ENCODE results near the gene ZNF222. TPM values are rescaled to one million over a fixed set of nuclear protein-coding genes. Genes with fewer than 3 reads are reported as not detected.

Gene ZNF222
- total RNA-seq, 4 donors from 2014 or later: 0.56 to 1.6 (median 1.1) TPM

GRCh38 chr19:44042147-44042546, 17.0 kb downstream of the ZNF222 start:
- in situ Hi-C loops (cut with MboI; ENCODE audit: low sequenced_read_pairs in 4 of 4): no loop called here

GRCh38 chr19:44050740-44051649, 25.8 kb downstream of the ZNF222 start:
- TF ChIP-seq CTCF (IDR thresholded peaks at IDR 0.05 in 4 of 5, conservative IDR thresholded peaks at IDR 0.05 in 1 of 5): no peak
- TF ChIP-seq POLR2A (IDR thresholded peaks at IDR 0.05): no peak
- in situ Hi-C loops (cut with MboI; ENCODE audit: low sequenced_read_pairs in 4 of 4): loop anchor here in 1 of 4 donors (10.0 kb wide), 2 partner anchors 46 to 94 kb away; partner anchors contain the start of genes ZNF230 and ZNF234
- Histone ChIP-seq H3K27ac (peak overlapping the region; percentile 29 to 81 (median 72)), H3K4me1 (peaks cover 12 to 18% of the 10 kb centered on the region in 2 donors), H3K4me3 (peak overlapping the region; percentile 72 to 84 (median 81)), H3K27me3 (peaks cover 0 to 27% (median 5%) of the 10 kb centered on the region in 3 donors), H3K36me3 (peaks cover 5 to 21% of the 10 kb centered on the region in 2 donors), H3K9me3 (peaks cover 0 to 18% (median 3%) of the 10 kb centered on the region in 3 donors)
- no peak for DNase-seq
- intact Hi-C loops (cut with DNase I; ENCODE audit: low total_unique reads): loop anchor here (1.0 to 10.0 kb wide), 8 partner anchors 26 to 306 kb away; partner anchors contain the start of genes ZNF112, ZNF155, ZNF221 and ZNF222
- no peak for ATAC-seq

More at GRCh38 chr19:44042147-44042546, 17.0 kb downstream of the ZNF222 start:
- H3K9me3 ChIP-seq: peaks cover 0 to 4% (median 0%) of the 10 kb centered on the region in 3 donors
- TF ChIP-seq CTCF (IDR thresholded peaks at IDR 0.05 in 4 of 5, conservative IDR thresholded peaks at IDR 0.05 in 1 of 5) (no peak), POLR2A (IDR thresholded peaks at IDR 0.05) (no peak)
- no peak for DNase-seq
- H3K27me3 ChIP-seq: peaks cover 0 to 15% (median 0%) of the 10 kb centered on the region in 3 donors
- no peak overlapping the region for H3K27ac ChIP-seq
- intact Hi-C loops (cut with DNase I; ENCODE audit: low total_unique reads): no loop called here
- H3K4me3 ChIP-seq: no peak overlapping the region
- no peaks in the 10 kb centered on the region for H3K4me1 ChIP-seq
- H3K36me3 ChIP-seq: no peaks in the 10 kb centered on the region
- ATAC-seq: no peak

- H3K4me1 ChIP-seq: peaks cover 12 to 18% of the 10 kb centered on the region in 2 donors
- peak within 1 kb of the TSS; percentile 73 to 81 (median 78) for H3K27ac ChIP-seq
- peaks cover 0 to 25% (median 5%) of the 10 kb centered on the region in 3 donors for H3K27me3 ChIP-seq
- peaks cover 0 to 16% (median 3%) of the 10 kb centered on the region in 3 donors for H3K9me3 ChIP-seq
- DNase-seq (peak; percentile 94), ATAC-seq (peak; percentile 100)
- TF ChIP-seq POLR2A (IDR thresholded peaks at IDR 0.05) (no peak), CTCF (IDR thresholded peaks at IDR 0.05 in 4 of 5, conservative IDR thresholded peaks at IDR 0.05 in 1 of 5) (no peak)
- H3K4me3 ChIP-seq: peak within 1 kb of the TSS; percentile 72 to 84 (median 81)
- in situ Hi-C loops (cut with MboI; ENCODE audit: low sequenced_read_pairs in 4 of 4) (loop anchor here in 1 of 4 donors (10.0 kb wide), 2 partner anchors 47 to 93 kb away; partner anchors contain the start of genes ZNF230 and ZNF234), intact Hi-C loops (cut with DNase I; ENCODE audit: low total_unique reads) (loop anchor here (1.0 to 10.0 kb wide), 10 partner anchors 20 to 305 kb away; partner anchors contain the start of genes ZNF112, ZNF155, ZNF221 and ZNF222)
- H3K36me3 ChIP-seq: peaks cover 5 to 25% of the 10 kb centered on the region in 2 donors
Observed at GRCh38 chr19:44051650-44052402, 26.6 kb downstream of the ZNF222 start, which contains the start of gene ZNF223. TSS of gene ZNF223 (plus strand) at chr19:44052036. CDS start at chr19:44055177, 3,141 bp downstream.

- intact Hi-C loops (cut with DNase I; ENCODE audit: low total_unique reads): loop anchor here (10.0 kb wide), 1 partner anchor 101 kb away; the partner anchor contains the start of gene ZNF221
- ATAC-seq (no peak), DNase-seq (no peak)
- peaks cover 0 to 7% (median 0%) of the 10 kb centered on the region in 3 donors for H3K9me3 ChIP-seq
- peaks cover 8 to 65% of the 10 kb centered on the region in 2 donors for H3K36me3 ChIP-seq
- TF ChIP-seq POLR2A (IDR thresholded peaks at IDR 0.05): no peak
- no peak for TF ChIP-seq CTCF (IDR thresholded peaks at IDR 0.05 in 4 of 5, conservative IDR thresholded peaks at IDR 0.05 in 1 of 5)
- no peak overlapping the region for H3K4me3 ChIP-seq
- peaks cover 12 to 17% of the 10 kb centered on the region in 2 donors for H3K4me1 ChIP-seq
- no peaks in the 10 kb centered on the region for H3K27me3 ChIP-seq
- H3K27ac ChIP-seq: no peak overlapping the region
- in situ Hi-C loops (cut with MboI; ENCODE audit: low sequenced_read_pairs in 4 of 4): loop anchor here in 1 of 4 donors (10.0 kb wide), 2 partner anchors 51 to 89 kb away; partner anchors contain the start of genes ZNF230 and ZNF234
Observed at GRCh38 chr19:44055870-44056269, 30.7 kb downstream of the ZNF222 start.

All from gastrocnemius medialis (tissue), 4 donors.